GM11168 (cell line): ENCODE measurements around the gene SFXN4.
"Not testable (repeated sequence)": the region's sequence is repeated elsewhere in the genome, so short reads cannot be mapped to it uniquely, and the experiment has no call there.

Experiments
- in situ Hi-C: fragments of 300-500 bp; cut with MboI; formaldehyde crosslinking; loops from one replicate; pipeline ENCODE4 v1.12.0; 2022; ENCODE audit warnings: low sequenced_read_pairs; ENCODE audit not compliant: unreplicated experiment

The SFXN4 gene

DNA sequence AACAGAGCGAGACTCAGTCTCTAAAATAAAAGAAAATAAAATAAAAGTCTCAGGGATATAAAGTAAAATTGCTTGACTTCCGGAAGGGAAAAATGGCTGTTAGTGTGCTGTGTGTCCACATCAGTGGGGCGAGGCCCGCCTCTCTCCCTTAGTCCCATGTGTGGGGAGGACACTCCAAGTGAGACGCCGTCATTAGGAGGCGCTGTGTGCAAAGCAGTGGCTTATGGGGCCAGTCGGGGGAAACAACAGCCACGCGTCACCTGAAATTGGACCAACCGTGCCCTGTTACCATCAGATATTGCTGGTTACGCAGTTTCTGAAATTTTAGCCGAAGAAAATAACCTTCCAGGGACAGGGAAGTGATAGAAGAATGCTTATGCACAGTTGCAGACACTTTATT lies 15.8 kb downstream of the SFXN4 start:
- in situ Hi-C loops = no loop called here

DNA sequence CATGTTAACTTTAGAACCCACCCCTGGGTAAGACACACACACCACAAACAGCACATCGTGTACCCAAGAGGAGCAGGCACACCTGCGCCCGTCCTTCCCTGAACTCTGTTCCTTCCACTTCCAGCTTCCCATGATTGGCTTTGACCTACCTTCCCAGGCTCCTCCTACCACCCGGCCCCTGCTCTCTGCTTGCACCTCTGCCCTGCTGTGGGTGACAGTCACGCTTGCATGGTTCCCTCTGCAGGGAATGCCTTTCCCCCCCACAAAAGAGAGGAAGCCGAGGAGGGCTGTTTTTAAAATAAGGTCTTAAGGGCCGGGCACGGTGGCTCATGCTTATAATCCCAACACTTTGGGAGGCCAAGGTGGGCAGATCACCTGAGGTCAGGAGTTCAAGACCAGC lies 16.4 kb downstream of the SFXN4 start:
- in situ Hi-C loops = no loop called here

DNA sequence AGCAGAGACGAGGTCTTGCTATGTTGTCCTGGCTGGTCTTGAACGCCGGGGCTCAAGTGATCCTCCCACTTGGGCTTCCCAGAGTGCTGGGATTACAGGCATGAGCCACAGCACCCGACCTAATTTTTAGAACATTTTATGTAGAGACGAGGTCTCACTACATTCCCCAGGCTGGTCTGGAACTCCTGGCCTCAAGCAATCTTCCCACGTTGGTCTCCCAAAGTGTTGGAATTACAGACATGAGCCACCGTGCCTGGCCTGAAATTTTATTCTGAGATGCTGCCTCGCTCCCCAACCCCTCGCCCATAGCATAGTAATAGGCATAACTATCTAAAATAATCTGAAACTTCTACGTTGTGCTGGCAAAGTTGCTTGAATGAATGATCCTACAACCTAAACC lies 21.9 kb downstream of the SFXN4 start:
- in situ Hi-C loops = no loop called here

DNA sequence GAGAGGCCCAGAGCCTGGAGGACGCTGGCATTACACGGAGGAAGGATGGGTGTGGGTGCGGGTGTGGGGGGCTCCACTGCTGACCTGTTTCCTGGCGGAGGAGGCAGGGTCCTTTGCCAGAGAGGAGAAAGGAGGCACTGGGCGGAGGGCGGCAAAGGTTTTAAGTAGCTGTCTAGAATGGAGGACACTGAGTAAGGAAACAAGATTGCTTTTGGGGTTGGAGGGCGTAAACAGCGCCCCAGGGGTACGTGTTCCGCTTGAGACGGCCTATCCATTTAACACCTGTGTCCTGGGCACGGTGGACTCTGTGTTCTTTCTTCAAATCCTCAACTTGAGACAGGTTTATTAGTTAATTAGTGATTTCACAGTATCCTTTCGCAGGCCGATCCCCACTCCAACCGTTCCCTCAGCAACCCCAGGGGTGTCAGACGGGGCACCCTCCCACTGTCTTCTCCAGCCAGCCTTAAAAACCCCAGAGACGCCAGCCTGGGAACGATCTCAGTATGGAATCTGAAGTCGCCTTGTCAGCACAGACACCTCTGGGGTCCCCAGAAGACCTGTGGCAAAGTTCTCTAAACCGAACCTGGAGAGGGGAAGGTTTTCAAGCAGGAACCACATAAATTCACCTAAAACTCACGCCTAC lies 24.8 kb downstream of the SFXN4 start:
- in situ Hi-C loops = no loop called here

DNA sequence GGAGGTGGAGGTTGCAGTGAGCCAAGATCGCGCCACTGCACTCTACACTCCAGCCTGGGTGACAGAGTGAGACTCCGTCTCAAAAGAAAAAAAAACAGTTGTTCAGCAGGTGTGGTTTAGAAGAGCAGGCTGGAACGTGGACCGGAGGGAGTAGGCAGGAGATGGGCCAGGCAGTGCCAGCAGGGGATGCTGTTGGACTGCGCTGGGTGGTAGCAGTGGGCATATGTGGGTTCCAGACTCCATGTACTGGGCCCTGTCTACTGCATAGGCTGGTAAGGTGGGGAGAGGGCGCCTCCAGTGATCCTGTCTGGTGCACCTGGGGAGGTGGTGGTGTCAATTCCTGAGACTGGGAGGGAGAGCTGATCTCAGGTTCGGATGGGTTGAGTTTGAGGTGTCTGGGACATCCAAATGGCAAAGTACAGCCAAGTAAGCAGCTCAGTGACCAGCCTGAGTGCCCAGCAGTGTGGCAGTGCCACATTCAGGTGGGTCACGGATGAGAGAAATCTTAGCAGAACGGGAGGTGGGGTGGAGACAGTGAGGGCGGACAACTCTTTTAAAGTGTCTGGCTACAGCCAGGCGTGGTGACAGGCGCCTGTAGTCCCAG lies 25.9 kb downstream of the SFXN4 start:
- in situ Hi-C loops = no loop called here

DNA sequence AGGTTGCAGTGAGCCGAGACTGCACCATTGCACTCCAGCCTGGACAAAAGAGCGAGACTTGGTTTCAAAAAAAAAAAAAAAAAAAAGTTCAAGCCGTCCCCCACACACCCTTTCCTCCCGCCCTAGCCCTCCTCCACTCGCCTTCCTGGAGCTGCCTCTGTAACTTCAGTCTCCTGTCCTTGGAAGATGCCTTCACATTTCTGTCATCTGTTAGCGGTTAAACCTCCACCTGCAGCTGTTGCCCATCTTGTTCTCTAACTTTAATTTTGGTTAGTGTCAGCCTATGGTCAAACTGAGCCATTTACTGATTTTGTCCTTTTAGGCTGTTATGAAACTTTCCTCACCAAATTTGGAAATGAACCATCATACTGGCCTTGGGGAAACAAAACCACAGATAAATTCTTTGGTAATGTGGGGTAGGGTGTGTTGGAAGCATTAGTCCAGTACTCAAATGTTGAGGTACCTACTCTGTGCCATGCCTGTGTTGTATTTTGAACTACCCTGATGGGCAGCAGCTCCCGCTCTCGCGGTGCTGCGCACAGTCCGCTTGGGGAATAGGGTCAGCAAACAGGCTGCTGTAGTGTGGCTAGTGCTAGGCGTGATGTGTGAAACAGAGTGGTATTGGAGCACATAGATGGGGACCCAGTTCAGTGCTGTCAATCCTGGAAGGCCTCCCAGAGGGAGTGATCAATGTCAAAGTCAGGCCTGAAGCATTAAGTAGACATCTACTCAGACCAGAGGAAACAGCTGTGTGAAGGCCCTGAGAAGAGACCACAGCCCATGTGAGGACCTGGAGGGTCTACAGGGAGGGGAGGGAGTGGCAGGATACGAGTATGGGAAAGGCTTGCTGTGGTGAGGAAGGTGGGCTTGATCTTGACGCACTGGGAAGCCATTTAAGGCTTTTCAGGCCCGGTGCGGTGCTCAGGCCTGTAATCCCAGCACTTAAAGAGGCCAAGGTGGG lies 26.9 kb downstream of the SFXN4 start:
- in situ Hi-C loops = no loop called here

DNA sequence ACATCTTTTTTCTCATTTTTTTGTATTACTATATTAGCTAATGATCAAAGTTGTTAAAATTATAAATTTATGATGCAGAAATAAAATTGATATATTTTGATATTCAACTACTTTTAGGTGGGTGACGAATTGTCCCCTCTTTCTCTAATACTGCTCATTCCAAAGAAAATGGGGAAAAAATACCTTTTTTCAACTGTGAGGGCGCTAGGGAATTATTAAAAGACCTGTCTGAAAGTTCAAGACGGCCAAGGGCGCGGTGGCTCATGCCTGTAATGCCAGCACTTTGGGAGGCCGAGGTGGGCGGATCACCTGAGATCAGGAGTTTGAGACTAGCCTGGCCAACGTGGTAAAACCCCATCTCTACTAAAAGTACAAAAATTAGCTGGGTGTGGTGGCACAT lies 27.6 kb downstream of the SFXN4 start:
- in situ Hi-C loops = not testable (repeated sequence)

DNA sequence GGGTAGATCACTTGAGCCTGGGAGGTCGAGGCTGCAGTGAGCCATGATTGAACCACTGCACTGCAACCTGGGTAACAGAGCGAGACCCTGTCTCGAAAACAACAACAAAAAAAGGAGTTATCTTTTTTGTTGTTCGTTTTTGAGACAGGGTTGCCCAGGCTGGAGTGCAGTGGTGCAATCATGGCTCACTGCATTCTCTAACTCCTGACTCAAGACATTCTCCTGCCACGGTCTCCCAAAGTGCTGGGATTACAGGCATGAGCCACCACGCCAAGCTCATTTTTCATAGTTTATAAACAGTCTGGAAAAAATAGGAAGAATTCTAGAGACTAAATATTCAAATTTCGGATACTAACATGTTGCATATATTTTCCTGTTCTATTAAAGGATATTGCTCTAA lies 29.4 kb downstream of the SFXN4 start:
- in situ Hi-C loops = no loop called here

DNA sequence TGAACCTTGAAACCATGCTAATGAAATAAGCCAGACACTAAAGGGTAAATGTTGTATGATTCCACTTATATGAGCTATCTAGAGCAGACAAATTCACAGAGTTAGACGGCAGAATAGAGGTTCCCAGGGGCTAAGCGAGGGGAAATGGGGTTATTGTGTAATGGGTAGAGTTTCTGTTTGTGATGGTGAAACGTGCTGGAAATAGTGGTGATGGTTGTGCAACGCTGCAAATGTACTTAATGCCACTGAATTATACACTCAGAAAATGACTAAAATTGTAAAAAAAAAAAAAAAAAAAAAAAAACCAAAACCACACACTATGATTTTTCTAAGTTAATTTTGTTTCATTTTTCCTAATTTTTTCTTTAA lies 30.0 kb downstream of the SFXN4 start:
- in situ Hi-C loops = no loop called here

DNA sequence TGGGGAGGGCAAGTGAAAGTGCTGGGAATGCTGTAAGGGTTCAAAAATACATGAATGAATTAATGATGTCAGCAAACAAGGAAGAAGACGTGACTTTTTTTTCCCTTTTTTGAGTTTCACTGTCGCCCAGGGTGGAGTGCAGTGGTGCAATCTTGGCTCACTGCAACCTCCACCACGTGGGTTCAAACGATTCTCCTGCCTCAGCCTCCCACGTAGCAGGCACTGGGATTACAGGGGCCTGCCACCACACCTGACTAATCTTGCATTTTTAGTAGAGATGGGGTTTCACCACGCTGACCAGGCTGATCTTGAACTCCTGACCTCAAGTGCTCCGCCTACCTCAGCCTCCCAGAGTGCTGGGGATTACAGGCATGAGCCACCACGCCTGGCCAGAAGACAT lies 31.6 kb downstream of the SFXN4 start:
- in situ Hi-C loops = no loop called here

DNA sequence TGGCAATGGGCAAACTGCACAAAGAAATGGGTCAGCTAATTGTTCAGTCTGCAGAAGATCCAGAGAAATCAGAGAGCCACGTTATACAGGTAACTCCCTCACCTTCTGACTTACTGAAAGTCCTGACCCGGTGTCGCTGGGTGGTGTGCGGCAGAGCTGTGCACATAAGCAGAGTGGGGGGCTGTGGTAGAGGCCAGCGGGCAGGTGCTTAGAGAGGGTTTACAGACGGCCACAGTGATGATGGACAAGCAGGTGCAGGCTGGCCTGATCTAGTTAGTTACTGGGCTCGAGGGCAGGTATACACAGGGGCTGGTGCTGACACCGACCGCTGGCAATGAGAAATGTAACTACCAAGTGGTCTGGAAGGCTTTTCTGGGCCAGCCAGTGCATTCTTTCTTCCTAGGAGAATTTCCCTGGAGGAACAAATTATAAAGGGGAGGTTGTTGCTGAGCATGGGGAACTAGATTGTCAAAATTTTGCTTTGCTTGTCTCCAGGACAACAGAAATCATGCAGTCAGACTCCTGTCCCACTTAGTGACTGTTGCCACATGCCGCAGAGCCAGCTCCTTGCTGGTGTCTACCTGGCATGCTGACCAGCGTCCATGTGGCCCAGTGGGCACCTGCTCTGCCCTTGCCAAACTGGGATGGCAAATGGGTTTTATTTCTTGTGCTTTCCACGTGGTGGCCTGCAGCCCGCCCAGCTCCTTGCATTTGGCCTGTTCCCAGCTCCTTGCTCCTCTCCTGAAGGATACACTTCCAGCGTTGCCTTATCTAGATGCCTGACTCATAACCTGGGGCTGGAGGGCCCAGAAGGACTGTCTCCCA lies 32.8 kb downstream of the SFXN4 start:
- in situ Hi-C loops = no loop called here

DNA sequence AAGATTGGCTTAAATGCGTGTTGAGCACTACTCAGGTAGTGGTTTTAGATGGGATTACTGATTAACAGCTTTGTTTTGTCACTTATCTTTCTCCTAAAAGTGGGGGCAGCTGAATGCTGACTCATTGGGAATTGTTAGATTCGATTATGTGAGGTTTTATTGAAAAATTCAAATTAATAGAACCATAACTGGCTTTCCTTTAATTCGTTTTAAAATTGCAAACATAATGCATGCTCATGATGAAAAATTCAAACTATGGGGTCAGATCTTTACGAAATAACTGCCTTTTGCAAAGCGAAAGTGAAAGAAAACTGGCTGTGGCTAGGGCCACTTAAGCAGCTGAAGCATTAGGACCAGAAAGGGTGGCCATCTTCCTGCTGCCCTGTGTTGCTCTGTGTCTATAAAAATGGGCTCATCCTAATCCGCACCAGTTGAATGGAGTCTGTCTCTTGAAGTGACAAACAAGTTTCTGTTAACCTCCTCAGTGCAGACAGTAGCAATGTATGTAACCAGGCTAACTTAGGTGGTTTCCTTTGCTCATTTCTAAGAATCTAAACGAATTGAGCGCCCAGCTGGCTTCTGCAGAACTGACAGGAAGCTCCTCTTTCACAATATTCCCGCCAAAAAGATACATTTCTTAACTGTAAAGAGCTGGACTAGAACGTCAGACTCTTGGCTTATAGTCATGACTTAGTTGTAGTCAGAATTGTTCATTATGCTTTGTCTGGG lies 33.8 kb downstream of the SFXN4 start:
- in situ Hi-C loops = no loop called here

DNA sequence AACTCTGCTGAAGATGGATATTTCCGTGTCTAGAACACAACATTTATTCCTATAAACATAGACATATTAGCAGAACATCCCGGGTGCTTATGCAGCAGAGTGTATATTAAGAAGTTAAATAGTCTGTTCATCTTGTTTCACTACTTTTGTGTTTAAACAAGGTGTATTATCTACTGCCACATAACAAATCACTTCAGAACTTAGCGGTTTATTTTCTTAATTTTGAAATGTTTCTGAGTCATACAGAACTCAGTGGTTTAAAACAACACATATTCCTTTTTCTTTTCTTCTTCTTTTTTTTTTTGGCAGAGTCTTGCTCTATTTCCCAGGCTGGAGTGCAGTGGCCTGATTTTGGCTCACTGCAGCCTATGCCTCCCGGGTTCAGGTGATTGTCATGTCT lies 35.8 kb downstream of the SFXN4 start:
- in situ Hi-C loops = no loop called here

DNA sequence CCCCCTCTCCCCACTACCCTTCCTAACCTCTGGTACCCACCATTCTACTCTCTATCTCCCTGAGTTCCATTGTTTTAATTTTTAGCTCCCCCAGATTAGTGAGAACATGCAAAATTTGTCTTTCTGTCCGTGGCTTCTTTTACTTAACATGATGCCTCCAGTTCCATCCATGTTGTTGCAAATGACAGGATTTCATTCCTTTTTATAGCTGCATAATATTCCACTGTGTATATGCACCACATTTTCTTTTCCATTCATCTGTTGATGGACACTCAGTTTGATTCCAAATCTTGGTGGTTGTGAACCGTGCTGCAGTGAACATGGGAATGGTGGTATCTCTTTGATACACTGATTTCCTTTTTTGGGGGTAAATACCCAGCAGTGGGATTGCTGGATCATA lies 39.6 kb downstream of the SFXN4 start:
- in situ Hi-C loops = no loop called here

DNA sequence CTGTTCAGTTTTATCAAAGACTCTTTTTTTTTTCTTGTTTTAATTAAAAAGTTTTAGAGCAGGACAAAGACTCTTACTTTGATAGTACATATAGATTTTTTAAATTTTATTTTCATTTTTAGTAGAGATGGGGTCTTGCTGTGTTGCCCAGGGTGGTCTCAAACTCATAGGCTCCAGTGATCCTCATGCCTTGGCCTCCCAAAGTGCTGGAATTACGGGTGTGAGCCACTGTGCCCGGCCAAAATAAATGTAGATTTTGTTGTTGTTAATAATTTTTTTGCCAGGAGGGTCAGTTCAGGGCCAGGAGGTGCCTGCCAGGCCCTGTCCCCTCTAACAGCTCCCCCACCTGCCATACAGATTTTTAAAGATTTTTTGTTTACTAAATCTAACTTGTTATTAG lies 44.6 kb downstream of the SFXN4 start:
- in situ Hi-C loops = no loop called here

DNA sequence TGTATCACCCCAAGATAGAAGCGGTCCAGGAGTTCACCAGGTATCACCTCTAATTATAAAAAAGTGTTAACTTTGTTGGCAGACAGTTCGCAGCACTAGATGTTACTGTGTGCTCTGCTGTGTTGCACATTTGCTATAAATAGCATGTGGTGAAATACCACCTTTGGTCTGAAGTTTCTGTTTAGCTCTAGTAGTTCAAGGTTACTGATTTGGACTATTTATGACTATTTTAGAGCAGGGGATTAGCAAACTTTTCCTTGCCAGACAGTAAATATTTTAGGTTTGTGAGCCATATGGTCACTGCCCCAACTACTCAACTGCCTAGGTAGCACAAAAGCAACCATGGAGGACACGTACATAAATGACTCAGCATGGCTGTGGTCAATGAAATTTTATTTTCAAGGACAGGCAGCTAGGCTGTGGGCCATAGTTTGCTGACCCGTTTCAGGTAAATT lies 45.1 kb downstream of the SFXN4 start:
- in situ Hi-C loops = no loop called here

DNA sequence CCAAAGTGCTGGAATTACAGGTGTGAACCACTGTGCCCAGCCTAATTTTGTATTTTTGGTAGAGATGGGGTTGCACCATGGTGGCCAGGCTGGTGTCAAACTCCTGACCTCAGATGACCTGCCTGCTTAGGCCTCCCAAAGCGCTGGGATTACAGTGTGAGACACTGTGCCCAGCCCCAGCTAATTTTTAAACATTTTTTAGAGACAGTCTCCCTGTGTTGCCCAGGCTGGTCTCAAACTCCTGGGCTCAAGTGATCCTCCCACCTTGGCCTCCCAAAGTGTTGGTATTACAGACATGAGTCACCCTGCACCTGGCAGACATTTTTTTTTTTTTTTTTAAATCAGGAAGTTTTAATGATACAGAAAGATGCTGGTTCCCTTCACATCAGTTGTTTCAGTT lies 46.1 kb downstream of the SFXN4 start:
- in situ Hi-C loops = no loop called here

DNA sequence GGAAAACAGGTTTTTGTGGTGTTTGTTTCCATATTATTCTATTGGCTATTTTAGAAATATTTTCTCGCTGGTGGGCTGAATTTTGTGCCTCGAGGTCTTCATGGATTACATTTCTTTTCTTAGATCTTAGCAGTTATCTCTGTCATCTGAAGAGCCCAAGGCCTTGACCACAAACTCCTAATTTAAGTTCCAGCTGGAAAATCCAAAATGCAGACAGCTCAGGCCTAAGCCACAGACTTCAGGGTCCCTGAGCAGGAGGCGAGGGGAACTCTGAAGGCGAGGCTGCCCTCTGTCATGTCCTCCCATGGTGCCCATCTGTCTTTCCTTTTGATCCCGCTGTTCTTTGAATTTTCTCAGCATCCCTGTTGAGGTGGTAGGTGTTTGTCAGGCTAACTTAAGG lies 47.3 kb downstream of the SFXN4 start:
- in situ Hi-C loops = no loop called here

DNA sequence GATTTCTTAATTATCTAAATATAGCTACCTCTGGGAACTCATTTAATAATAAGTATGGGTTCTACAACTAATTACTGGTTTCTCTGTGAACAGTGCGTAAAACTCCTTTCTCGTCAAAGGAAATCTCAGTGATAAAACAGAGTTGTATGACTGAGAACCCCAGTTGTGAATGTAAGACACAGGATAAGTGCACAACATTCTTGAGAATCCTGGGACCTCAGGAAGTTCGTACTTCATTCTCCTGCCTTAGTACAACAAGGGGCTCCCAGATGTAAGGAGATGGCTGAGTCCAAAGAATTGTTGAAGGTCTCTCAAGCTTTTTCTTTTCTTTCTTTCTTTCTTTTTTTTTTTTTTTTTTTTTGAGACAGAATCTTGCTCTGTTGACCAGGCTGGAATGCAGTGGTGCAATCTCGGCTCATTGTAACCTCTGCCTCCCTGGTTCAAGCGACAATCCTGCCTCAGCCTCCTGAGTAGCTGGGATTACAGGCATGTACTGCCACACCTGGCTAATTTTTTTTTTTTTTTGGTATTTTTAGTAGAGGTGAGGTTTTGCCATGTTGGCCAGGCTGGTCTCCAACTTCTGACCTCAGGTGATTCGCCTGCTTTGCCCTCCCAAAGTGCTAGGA lies 49.1 kb downstream of the SFXN4 start:
- in situ Hi-C loops = no loop called here
